ENCODE measurements around the gene PLCB1. TPM values are rescaled to one million over a fixed set of nuclear protein-coding genes. Genes with fewer than 3 reads are reported as not detected.

Gene PLCB1
- total RNA-seq, 1 experiment from 2014 or later: 4.4 TPM

DNA sequence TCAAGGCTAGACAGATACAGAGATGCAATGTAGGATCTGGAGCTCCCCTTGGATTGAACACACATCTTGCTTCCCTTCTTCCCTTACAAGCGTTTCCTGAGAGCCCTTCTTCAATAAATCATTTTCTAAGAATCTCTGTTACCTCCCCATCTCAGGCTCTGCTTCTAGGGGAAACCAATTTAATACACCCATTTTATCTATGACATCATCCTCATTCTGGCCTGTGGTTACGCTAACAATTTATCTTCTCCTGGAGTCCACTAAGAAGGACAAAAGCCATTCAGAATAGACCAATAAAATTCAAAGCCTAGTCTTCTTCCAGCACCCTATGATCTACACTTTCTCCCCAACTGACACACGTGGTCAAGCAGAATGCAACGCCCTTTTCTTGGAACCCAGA lies 390.1 kb downstream of the PLCB1 start:
- Histone ChIP-seq H4K20me1 (ENCODE audit: low read length) (no peaks in the 10 kb centered on the region), H3K36me3 (ENCODE audit: low read depth, low read length) (no peaks in the 10 kb centered on the region), H3K79me2 (ENCODE audit: low read length) (no peaks in the 10 kb centered on the region), H3K4me3 (ENCODE audit: low read length) (no peak overlapping the region), H3K4me2 (ENCODE audit: low read length) (no peak overlapping the region), H3K9me2 (replicated peaks; ENCODE audit: low read length) (no peaks in the 10 kb centered on the region), H3F3A (ENCODE audit: low read length, unreplicated experiment) (no peaks in the 10 kb centered on the region), H3K27me3 (ENCODE audit: low read length) (peaks cover 31% of the 10 kb centered on the region; the same call in 1 of the 2 replicates), H2AFZ (ENCODE audit: low read length) (no peak overlapping the region), H3K9me3 (ENCODE audit: low read length) (no peaks in the 10 kb centered on the region), H3K9ac (ENCODE audit: low read length) (no peak overlapping the region), H3K4me1 (ENCODE audit: insufficient read depth, low read length) (no peaks in the 10 kb centered on the region), H3K27ac (ENCODE audit: low read length) (no peak overlapping the region)
- TF ChIP-seq EZH2phosphoT487 (IDR thresholded peaks at IDR 0.05; ENCODE audit: borderline replicate concordance, low read length): no peak
- no peak for TF ChIP-seq EZH2 (IDR thresholded peaks at IDR 0.05; ENCODE audit: low read length, unreplicated experiment)
- TF ChIP-seq, protein P1, sequence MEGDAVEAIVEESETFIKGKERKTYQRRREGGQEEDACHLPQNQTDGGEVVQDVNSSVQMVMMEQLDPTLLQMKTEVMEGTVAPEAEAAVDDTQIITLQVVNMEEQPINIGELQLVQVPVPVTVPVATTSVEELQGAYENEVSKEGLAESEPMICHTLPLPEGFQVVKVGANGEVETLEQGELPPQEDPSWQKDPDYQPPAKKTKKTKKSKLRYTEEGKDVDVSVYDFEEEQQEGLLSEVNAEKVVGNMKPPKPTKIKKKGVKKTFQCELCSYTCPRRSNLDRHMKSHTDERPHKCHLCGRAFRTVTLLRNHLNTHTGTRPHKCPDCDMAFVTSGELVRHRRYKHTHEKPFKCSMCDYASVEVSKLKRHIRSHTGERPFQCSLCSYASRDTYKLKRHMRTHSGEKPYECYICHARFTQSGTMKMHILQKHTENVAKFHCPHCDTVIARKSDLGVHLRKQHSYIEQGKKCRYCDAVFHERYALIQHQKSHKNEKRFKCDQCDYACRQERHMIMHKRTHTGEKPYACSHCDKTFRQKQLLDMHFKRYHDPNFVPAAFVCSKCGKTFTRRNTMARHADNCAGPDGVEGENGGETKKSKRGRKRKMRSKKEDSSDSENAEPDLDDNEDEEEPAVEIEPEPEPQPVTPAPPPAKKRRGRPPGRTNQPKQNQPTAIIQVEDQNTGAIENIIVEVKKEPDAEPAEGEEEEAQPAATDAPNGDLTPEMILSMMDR (conservative IDR thresholded peaks at IDR 0.05; ENCODE audit: low read depth, low read length): no peak
- POLR2A ChIA-PET (ENCODE audit: unreplicated experiment): no interaction called here
- CTCF ChIA-PET: no interaction called here
- intact Hi-C loops (cut with micrococcal nuclease): loop anchor here (10.0 kb wide), 1 partner anchor 203 kb away; no protein-coding TSS in a partner anchor
- no peak for DNase-seq
- BruUV-seq (replicated peaks): no TSS peak
- no peak for ATAC-seq

DNA sequence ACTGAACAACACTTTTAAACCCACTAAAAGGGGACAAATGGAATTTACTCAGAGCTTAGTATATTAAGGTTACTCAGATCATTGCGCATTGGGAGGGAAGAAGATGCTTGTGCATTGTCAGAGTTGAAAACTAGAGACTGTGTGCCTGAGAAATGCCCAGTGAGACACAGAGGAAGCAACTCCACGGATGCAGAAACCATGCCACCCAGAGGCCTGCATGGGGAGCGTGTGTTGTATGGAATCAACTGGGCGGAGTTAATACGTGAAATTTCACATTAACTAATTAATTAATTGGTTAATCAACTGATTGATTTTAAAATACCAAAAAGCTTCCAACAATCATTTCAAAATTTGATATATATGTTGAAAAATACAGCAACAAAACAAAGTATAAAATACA lies 391.6 kb downstream of the PLCB1 start:
- 0 out of 2 replicates have a peak, but pooled peaks have one; percentile 40 for ATAC-seq
- TF ChIP-seq, protein P1 (conservative IDR thresholded peaks at IDR 0.05; ENCODE audit: low read depth, low read length): peak; percentile 37; the same call in 1 of the 2 replicates
- TF ChIP-seq EZH2phosphoT487 (IDR thresholded peaks at IDR 0.05; ENCODE audit: borderline replicate concordance, low read length): no peak
- H3K9me3 ChIP-seq (ENCODE audit: low read length): no peaks in the 10 kb centered on the region
- ChIA-PET CTCF (no interaction called here), POLR2A (ENCODE audit: unreplicated experiment) (no interaction called here)
- no peaks in the 10 kb centered on the region for H3K36me3 ChIP-seq (ENCODE audit: low read depth, low read length)
- peaks cover 34% of the 10 kb centered on the region; the same call in 1 of the 2 replicates for H3K27me3 ChIP-seq (ENCODE audit: low read length)
- BruUV-seq (replicated peaks): no TSS peak
- H3K4me2 ChIP-seq (ENCODE audit: low read length): no peak overlapping the region
- no peaks in the 10 kb centered on the region for H3K79me2 ChIP-seq (ENCODE audit: low read length)
- intact Hi-C loops (cut with micrococcal nuclease): loop anchor here (10.0 kb wide), 1 partner anchor 201 kb away; no protein-coding TSS in a partner anchor
- H3K9ac ChIP-seq (ENCODE audit: low read length): no peak overlapping the region
- H2AFZ ChIP-seq (ENCODE audit: low read length): no peak overlapping the region
- H3K4me1 ChIP-seq (ENCODE audit: insufficient read depth, low read length): no peaks in the 10 kb centered on the region
- DNase-seq: peak; percentile 20
- no peak overlapping the region for H3K4me3 ChIP-seq (ENCODE audit: low read length)
- H3K27ac ChIP-seq (ENCODE audit: low read length): no peak overlapping the region
- 0 out of 2 replicates have a peak, but pooled peaks cover 7% of the 10 kb centered on the region for H3K9me2 ChIP-seq (replicated peaks; ENCODE audit: low read length)
- H3F3A ChIP-seq (ENCODE audit: low read length, unreplicated experiment): no peaks in the 10 kb centered on the region
- no peaks in the 10 kb centered on the region for H4K20me1 ChIP-seq (ENCODE audit: low read length)

DNA sequence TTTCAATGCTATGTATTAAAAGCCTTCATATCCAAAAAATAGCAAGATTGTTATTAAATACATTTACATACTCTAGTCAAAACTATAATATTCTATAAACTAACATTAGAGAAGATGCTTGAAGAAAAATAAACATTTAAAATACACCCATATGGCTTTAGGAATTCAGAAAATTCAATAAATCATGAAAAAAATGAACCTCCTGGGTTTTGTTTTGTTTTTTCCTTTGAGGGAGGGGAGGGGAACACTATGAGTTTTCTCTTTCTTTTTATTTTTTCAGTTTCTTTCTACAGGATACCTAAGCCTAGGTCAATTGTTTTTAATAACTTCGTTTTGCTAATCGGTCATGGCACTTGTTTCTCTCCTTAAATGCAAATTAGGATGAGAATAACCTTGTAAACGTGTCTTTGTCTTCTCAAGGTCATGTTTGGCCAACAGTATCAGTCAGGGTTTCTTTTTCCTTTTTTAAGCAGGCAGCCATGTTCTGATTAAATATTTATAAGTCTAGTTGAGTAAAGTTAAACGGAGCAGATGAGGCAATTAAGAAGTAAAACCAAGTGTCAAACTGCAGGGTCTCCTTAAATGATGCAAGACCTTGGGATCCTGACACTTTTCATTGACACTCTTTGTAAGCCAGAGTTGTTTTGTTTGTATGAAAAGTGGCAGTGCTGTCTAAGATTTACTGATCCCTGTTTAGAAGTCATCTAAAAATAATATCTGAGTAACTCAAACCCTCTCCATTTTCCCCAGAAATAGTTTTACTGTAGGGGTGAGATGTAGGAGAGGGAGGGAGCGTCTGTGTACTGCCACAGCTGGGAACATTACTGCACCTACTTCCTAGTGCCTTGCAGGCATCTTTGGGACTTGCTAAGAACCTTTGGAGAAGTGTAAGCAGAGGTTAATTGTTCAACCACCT lies 392.3 kb downstream of the PLCB1 start:
- H3K27ac ChIP-seq (ENCODE audit: low read length): no peak overlapping the region
- no peak for DNase-seq
- H3K4me3 ChIP-seq (ENCODE audit: low read length): no peak overlapping the region
- no peaks in the 10 kb centered on the region for H4K20me1 ChIP-seq (ENCODE audit: low read length)
- ChIA-PET POLR2A (ENCODE audit: unreplicated experiment) (no interaction called here), CTCF (no interaction called here)
- H3K79me2 ChIP-seq (ENCODE audit: low read length): no peaks in the 10 kb centered on the region
- no peaks in the 10 kb centered on the region for H3K36me3 ChIP-seq (ENCODE audit: low read depth, low read length)
- intact Hi-C loops (cut with micrococcal nuclease): loop anchor here (10.0 kb wide), 1 partner anchor 200 kb away; no protein-coding TSS in a partner anchor
- H2AFZ ChIP-seq (ENCODE audit: low read length): no peak overlapping the region
- 0 out of 2 replicates have a peak, but pooled peaks cover 7% of the 10 kb centered on the region for H3K9me2 ChIP-seq (replicated peaks; ENCODE audit: low read length)
- TF ChIP-seq EZH2 (IDR thresholded peaks at IDR 0.05; ENCODE audit: low read length, unreplicated experiment): no peak
- TF ChIP-seq, protein P1 (conservative IDR thresholded peaks at IDR 0.05; ENCODE audit: low read depth, low read length): no peak
- no peak for TF ChIP-seq EZH2phosphoT487 (IDR thresholded peaks at IDR 0.05; ENCODE audit: borderline replicate concordance, low read length)
- H3K9me3 ChIP-seq (ENCODE audit: low read length): no peaks in the 10 kb centered on the region
- no TSS peak for BruUV-seq (replicated peaks)
- H3K4me2 ChIP-seq (ENCODE audit: low read length): no peak overlapping the region
- H3K4me1 ChIP-seq (ENCODE audit: insufficient read depth, low read length): no peaks in the 10 kb centered on the region
- peaks cover 27% of the 10 kb centered on the region; the same call in 1 of the 2 replicates for H3K27me3 ChIP-seq (ENCODE audit: low read length)
- no peak overlapping the region for H3K9ac ChIP-seq (ENCODE audit: low read length)
- no peak for ATAC-seq
- no peaks in the 10 kb centered on the region for H3F3A ChIP-seq (ENCODE audit: low read length, unreplicated experiment)

Measured in PC-3 (cell line).